Neural cell (in vitro differentiated cells): ENCODE results near the gene ZNF85.

Experiments
- EZH2 ChIP-seq: fragments of 200-600, 300-800 bp; shearing (Covaris generic), sonication (generic); IDR thresholded peaks from 2 replicates; pipeline ENCODE4 v1.6.1; 2014; ENCODE audit warnings: antibody characterized with exemption, low read length, borderline replicate concordance, mild to moderate bottlenecking; ENCODE audit not compliant: insufficient read depth, poor library complexity, severe bottlenecking
- TF ChIP-seq, protein P1 (sequence below): fragments of 450-650 bp; IDR thresholded peaks from 2 replicates; pipeline ENCODE4 v1.5.1; 2014; ENCODE audit warnings: antibody characterized with exemption, mild to moderate bottlenecking, moderate library complexity; ENCODE audit not compliant: poor library complexity, severe bottlenecking

DNA sequence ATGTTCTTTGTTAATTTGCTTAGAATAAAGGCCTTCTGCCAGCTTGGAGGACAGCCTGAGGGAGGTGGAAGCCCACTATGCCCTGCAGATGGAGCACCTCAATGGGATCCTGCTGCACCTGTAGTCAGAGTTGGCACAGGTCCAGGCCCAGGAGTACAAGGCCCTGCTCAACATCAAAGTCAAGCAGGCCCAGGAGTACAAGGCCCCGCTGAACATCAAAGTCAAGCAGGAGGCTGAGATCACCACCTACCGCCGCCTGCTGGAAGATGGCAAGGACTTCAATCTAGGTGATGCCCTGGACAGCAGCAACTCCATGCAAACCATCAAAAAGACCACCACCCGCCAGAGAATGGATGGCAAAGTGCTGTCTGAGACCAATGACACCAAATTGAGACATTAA, 41.7 kb downstream of the ZNF85 start:
- no peak for TF ChIP-seq EZH2
- TF ChIP-seq, protein P1, sequence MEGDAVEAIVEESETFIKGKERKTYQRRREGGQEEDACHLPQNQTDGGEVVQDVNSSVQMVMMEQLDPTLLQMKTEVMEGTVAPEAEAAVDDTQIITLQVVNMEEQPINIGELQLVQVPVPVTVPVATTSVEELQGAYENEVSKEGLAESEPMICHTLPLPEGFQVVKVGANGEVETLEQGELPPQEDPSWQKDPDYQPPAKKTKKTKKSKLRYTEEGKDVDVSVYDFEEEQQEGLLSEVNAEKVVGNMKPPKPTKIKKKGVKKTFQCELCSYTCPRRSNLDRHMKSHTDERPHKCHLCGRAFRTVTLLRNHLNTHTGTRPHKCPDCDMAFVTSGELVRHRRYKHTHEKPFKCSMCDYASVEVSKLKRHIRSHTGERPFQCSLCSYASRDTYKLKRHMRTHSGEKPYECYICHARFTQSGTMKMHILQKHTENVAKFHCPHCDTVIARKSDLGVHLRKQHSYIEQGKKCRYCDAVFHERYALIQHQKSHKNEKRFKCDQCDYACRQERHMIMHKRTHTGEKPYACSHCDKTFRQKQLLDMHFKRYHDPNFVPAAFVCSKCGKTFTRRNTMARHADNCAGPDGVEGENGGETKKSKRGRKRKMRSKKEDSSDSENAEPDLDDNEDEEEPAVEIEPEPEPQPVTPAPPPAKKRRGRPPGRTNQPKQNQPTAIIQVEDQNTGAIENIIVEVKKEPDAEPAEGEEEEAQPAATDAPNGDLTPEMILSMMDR: no peak
